Neutrophil (primary cell): ENCODE measurements around the gene AGO3.

Experiments used
- H3K27ac ChIP-seq: fragments of 200-600 bp; sonication (generic); 2 replicates; pipeline ENCODE4 v1.5.1; 2016; ENCODE audit warnings: mild to moderate bottlenecking, moderate library complexity
- H3K27me3 ChIP-seq: fragments of 200-600 bp; sonication (generic); 2 replicates; pipeline ENCODE4 v1.6.0; 2016; ENCODE audit warnings: mild to moderate bottlenecking
- H3K36me3 ChIP-seq: fragments of 200-600 bp; sonication (generic); 2 replicates; pipeline ENCODE4 v1.5.1; 2017
- H3K4me1 ChIP-seq, 2 experiments: fragments of 200-600 bp in 1 of 2; sonication (generic) in 1 of 2; 1 replicate in 1 of 2; 2 replicates in 1 of 2; pipeline versions ENCODE4 v1.5.1 to v1.6.1; 2013 to 2016; ENCODE audit warnings: low read depth in 1 of 2, low read length in 1 of 2, mild to moderate bottlenecking in 1 of 2, moderate library complexity in 1 of 2; ENCODE audit not compliant: control insufficient read depth in 1 of 2, insufficient read depth in 1 of 2
- H3K4me3 ChIP-seq, 2 experiments: fragments of 200-600 bp in 1 of 2; sonication (generic) in 1 of 2; 1 replicate in 1 of 2; 2 replicates in 1 of 2; pipeline ENCODE4 v1.5.1; 2013 to 2016; ENCODE audit warnings: low read depth in 1 of 2, low read length in 1 of 2, mild to moderate bottlenecking in 1 of 2, moderate library complexity in 1 of 2
- H3K9me3 ChIP-seq: fragments of 200-600 bp; sonication (generic); 2 replicates; pipeline ENCODE4 v1.5.1; 2016
- TF ChIP-seq, protein P1 (sequence below): fragments of 200-600 bp; sonication (generic); IDR thresholded peaks from 2 replicates; pipeline ENCODE4 v1.5.1; 2016; ENCODE audit warnings: antibody characterized with exemption

AGO3 gene

DNA sequence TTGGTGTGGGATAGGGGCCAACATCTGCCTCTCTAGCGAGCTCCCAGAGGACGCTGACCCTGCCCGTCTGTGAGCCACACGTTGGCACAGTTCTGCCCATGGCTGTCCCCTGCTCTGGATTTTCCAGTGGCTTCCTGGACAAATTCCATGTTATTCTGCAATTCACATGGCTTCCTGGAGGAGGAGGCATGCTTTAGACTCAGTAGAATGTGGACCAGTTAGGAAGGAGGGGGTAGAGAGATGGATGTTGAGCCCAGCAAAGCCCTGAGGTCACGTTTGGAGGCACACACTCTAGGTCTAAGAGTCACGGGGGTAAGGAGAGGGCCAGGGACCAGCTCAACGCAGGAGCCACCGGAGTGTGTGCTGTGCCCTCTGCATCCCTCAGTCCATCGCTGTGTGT lies 181.9 kb downstream of the AGO3 start:
- TF ChIP-seq, protein P1, sequence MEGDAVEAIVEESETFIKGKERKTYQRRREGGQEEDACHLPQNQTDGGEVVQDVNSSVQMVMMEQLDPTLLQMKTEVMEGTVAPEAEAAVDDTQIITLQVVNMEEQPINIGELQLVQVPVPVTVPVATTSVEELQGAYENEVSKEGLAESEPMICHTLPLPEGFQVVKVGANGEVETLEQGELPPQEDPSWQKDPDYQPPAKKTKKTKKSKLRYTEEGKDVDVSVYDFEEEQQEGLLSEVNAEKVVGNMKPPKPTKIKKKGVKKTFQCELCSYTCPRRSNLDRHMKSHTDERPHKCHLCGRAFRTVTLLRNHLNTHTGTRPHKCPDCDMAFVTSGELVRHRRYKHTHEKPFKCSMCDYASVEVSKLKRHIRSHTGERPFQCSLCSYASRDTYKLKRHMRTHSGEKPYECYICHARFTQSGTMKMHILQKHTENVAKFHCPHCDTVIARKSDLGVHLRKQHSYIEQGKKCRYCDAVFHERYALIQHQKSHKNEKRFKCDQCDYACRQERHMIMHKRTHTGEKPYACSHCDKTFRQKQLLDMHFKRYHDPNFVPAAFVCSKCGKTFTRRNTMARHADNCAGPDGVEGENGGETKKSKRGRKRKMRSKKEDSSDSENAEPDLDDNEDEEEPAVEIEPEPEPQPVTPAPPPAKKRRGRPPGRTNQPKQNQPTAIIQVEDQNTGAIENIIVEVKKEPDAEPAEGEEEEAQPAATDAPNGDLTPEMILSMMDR: no peak
- no peaks in the 10 kb centered on the region for H3K27me3 ChIP-seq
- no peak overlapping the region for H3K27ac ChIP-seq
- H3K9me3 ChIP-seq: no peaks in the 10 kb centered on the region
- H3K4me1 ChIP-seq: peaks cover 23 to 25% of the 10 kb centered on the region in 2 experiments
- H3K36me3 ChIP-seq: no peaks in the 10 kb centered on the region
- no peak overlapping the region for H3K4me3 ChIP-seq

DNA sequence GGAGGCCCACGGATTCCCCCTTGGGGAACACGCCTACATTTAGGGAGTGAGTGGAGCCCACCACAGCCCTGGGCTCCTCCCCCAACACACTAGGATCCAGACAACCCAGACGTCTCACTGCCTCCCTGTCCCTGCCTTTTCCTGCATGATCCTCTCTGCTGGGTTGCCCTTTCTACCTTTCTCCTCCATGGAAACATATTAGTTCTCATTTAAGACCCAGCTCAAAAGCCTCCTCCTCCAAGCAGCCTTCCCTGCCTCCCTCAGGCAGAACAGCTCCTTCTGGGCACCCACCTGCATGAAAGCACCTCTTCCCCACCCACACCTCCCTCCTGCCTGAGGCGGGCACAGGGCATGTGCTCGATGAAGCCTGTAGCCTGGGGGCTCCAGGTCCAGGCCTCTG lies 183.5 kb downstream of the AGO3 start:
- Histone ChIP-seq H3K4me1 (peaks cover 11 to 16% of the 10 kb centered on the region in 2 experiments), H3K36me3 (no peaks in the 10 kb centered on the region), H3K9me3 (no peaks in the 10 kb centered on the region), H3K27ac (no peak overlapping the region), H3K27me3 (no peaks in the 10 kb centered on the region), H3K4me3 (no peak overlapping the region)
- TF ChIP-seq, protein P1: no peak

DNA sequence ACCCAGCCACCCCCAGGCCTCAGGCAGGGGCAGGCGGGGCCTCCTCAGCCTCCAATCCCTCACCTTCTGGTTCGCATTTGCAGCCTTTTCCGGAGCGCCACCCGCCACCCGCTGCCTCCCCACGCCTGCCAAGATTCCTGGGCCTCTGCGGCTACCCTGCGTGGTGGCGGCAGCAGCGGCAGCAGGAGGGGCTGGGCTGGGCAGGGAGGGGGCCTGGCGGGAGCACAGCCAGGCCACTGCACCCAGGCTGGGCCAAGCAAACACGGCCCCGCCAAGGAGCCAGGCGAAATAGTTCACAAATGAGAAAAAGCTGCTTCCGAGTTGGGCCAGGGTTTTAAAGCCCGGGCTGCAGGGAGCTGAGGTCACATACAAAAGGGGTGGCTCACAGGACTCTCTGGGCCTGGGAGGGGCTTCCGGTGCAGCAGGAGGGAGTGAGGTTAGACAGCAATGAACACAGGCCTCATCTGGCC lies 184.3 kb downstream of the AGO3 start:
- Histone ChIP-seq H3K27ac (no peak overlapping the region), H3K4me1 (peaks cover 13 to 19% of the 10 kb centered on the region in 2 experiments), H3K36me3 (no peaks in the 10 kb centered on the region), H3K4me3 (no peak overlapping the region), H3K27me3 (no peaks in the 10 kb centered on the region), H3K9me3 (no peaks in the 10 kb centered on the region)
- TF ChIP-seq, protein P1: no peak

DNA sequence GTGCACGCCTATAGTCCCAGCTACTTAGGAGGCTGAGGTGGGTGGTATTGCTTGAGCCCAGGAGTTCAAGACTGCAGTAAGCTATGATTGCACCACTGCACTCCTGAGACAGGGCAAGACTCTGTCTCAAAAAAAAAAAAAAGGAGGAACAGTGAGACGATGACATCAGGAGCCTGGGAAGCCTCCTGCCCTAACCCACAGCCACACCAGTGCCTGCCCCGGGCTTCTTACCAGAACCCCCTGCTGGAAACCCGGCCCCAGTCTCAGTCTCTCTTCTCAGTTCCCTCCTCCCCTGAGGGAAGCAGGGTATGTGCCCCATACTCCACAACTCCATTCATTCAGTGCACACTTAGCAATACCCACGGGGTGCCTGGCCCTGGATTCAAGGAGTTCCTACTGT lies 185.0 kb downstream of the AGO3 start:
- TF ChIP-seq, protein P1: no peak
- Histone ChIP-seq H3K27me3 (no peaks in the 10 kb centered on the region), H3K9me3 (no peaks in the 10 kb centered on the region), H3K36me3 (no peaks in the 10 kb centered on the region), H3K27ac (no peak overlapping the region), H3K4me3 (no peak overlapping the region), H3K4me1 (peaks cover 14 to 19% of the 10 kb centered on the region in 2 experiments)

DNA sequence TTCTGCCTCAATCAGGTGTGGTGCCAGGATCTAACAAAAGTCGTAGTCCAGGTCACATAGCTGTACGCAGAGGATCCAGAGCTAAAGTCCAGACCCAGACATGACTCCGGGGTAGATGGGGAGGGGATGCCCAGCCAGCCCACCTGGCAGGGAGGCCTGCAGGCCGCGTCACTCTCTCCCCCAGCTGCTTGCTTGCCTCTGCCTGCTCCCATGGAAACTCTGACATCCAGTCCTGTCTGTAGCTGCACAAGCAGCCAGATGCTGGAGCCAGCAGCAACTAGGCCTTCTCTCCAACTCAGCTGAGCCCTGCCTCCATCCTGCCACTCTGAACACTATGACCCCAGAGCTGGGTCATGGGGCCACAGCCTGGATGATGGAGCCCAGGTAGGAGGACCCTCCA lies 186.0 kb downstream of the AGO3 start:
- H3K4me1 ChIP-seq: peaks cover 14 to 19% of the 10 kb centered on the region in 2 experiments
- H3K27ac ChIP-seq: no peak overlapping the region
- H3K36me3 ChIP-seq: no peaks in the 10 kb centered on the region
- no peaks in the 10 kb centered on the region for H3K9me3 ChIP-seq
- peaks cover 4% of the 10 kb centered on the region for H3K27me3 ChIP-seq
- TF ChIP-seq, protein P1: no peak
- H3K4me3 ChIP-seq: no peak overlapping the region
